HCT116 (cell line): ENCODE data around the gene PDE10A. TPM values are rescaled to one million over a fixed set of nuclear protein-coding genes. Genes with fewer than 3 reads are reported as not detected.

Experiments
- ATAC-seq: fragments of 200-7000 bp; cut with Tn5 transposase; 2 replicates; pipeline ENCODE4 v1.9.1; 2020; ENCODE audit warnings: mild to moderate bottlenecking, moderate library complexity
- BruUV-seq: library from RNA; stranded (reverse); fragments of 400-500 nt; replicated peaks from 2 replicates; lab custom pipeline; 2021; lab: Mats Ljungman, UMichigan
- CTCF ChIA-PET: fragments of 300-600 bp; sonication (Branson Sonifier 250); formaldehyde crosslinking; loops from one replicate; lab custom pipeline; 2021; ENCODE audit warnings: antibody characterized with exemption; lab: Charles Lee
- POLR2A ChIA-PET: fragments of 300-600, 350-600 bp; sonication (Branson Sonifier 250); formaldehyde crosslinking; loops from one replicate; lab custom pipeline; 2021; ENCODE audit warnings: antibody characterized with exemption; lab: Charles Lee
- RAD21 ChIA-PET, 2 experiments: fragments of 300-600 bp; sonication (Branson Sonifier 250); formaldehyde crosslinking; loops; one replicate each; lab custom pipeline; 2023; ENCODE audit warnings: low total read pairs in 2 of 2; ENCODE audit not compliant: uncharacterized antibody in 2 of 2, unreplicated experiment in 2 of 2, low non-redundant PET in 1 of 2; lab: Charles Lee
- DNase-seq: peaks from one replicate; pipeline ENCODE4 v3.0.0-alpha.2; 2010; ENCODE audit warnings: low read depth, low spot score
- H2AFZ ChIP-seq: fragments of 200-600 bp; shearing (Covaris generic), sonication (generic); 2 replicates; pipeline ENCODE4 v1.6.1; 2017; ENCODE audit warnings: low read depth, mixed run types, mixed read lengths, antibody characterized with exemption, low read length; ENCODE audit not compliant: poor library complexity, severe bottlenecking
- H3K27ac ChIP-seq: 2 replicates; pipeline ENCODE4 v1.5.1; 2012; ENCODE audit warnings: low read depth, low read length
- H3K27me3 ChIP-seq: fragments of 200-600 bp; sonication (generic); 2 replicates; pipeline ENCODE4 v1.6.1; 2016; ENCODE audit warnings: mixed run types, low read length, mixed read lengths; ENCODE audit not compliant: insufficient read depth
- H3K36me3 ChIP-seq, 2 experiments: fragments of 200-500 bp in 1 of 2; fragments of 200-600 bp in 1 of 2; sonication (Bioruptor generic) in 1 of 2; sonication (generic) in 1 of 2; 2 replicates each; pipeline versions ENCODE4 v1.5.1 to v1.6.1; 2014 to 2016; ENCODE audit warnings: low read length in 2 of 2, inconsistent platforms in 1 of 2, mixed read lengths in 1 of 2, mixed run types in 1 of 2; ENCODE audit not compliant: insufficient read depth in 2 of 2, control insufficient read depth in 1 of 2
- H3K4me1 ChIP-seq, 2 experiments: fragments of 200-600 bp in 1 of 2; sonication (generic) in 1 of 2; 2 replicates each; pipeline versions ENCODE4 v1.5.1 to v1.6.1; 2012 to 2017; ENCODE audit warnings: low read length in 2 of 2, inconsistent platforms in 1 of 2, mild to moderate bottlenecking in 1 of 2, mixed read lengths in 1 of 2, mixed run types in 1 of 2, moderate library complexity in 1 of 2; ENCODE audit not compliant: insufficient read depth in 2 of 2, control insufficient read depth in 1 of 2
- H3K4me2 ChIP-seq: fragments of 200-600 bp; sonication (generic); 2 replicates; pipeline ENCODE4 v1.6.1; 2017; ENCODE audit warnings: mixed run types, low read length, mixed read lengths
- H3K4me3 ChIP-seq, 2 experiments: fragments of 200-600 bp in 1 of 2; sonication (generic) in 1 of 2; replicated peaks in 1 of 2; 2 replicates each; pipeline ENCODE4 v1.5.1; 2011 to 2016; ENCODE audit warnings: low read length in 2 of 2, control low read depth in 1 of 2, low read depth in 1 of 2, mild to moderate bottlenecking in 1 of 2, mixed read lengths in 1 of 2, mixed run types in 1 of 2
- H3K79me2 ChIP-seq: fragments of 200-600 bp; sonication (generic); 2 replicates; pipeline ENCODE4 v1.6.1; 2017; ENCODE audit warnings: mild to moderate bottlenecking, mixed run types, low read length, moderate library complexity, mixed read lengths; ENCODE audit not compliant: insufficient read depth
- H3K9ac ChIP-seq: fragments of 200-600 bp; sonication (generic); 2 replicates; pipeline ENCODE4 v1.6.1; 2016; ENCODE audit warnings: low read length, mixed read lengths
- H3K9me2 ChIP-seq: fragments of 200-600 bp; sonication (generic), shearing (Covaris generic); 2 replicates; pipeline ENCODE4 v1.6.1; 2017; ENCODE audit warnings: mixed run types, mild to moderate bottlenecking, moderate library complexity; ENCODE audit not compliant: insufficient read depth
- H3K9me3 ChIP-seq, 2 experiments: fragments of 200-500 bp in 1 of 2; fragments of 200-600 bp in 1 of 2; sonication (Bioruptor generic) in 1 of 2; sonication (generic) in 1 of 2; 2 replicates each; pipeline ENCODE4 v1.6.1; 2014 to 2017; ENCODE audit warnings: low read length in 2 of 2, mixed read lengths in 2 of 2, inconsistent platforms in 1 of 2, low read depth in 1 of 2, mild to moderate bottlenecking in 1 of 2, mixed run types in 1 of 2, moderate library complexity in 1 of 2; ENCODE audit not compliant: control insufficient read depth in 1 of 2, insufficient read depth in 1 of 2
- H4K20me1 ChIP-seq: fragments of 200-600 bp; sonication (generic), shearing (Covaris generic); 2 replicates; pipeline ENCODE4 v1.6.1; 2017; ENCODE audit warnings: mixed run types, mild to moderate bottlenecking, moderate library complexity; ENCODE audit not compliant: insufficient read depth
- CBX3 ChIP-seq: IDR thresholded peaks from 2 replicates; pipeline ENCODE4 v1.6.1; 2012; ENCODE audit warnings: low read depth
- CEBPB ChIP-seq: IDR thresholded peaks from 2 replicates; pipeline ENCODE4 v1.6.1; 2012; ENCODE audit warnings: low read depth
- EGR1 ChIP-seq: IDR thresholded peaks from 2 replicates; pipeline ENCODE4 v1.6.1; 2012; ENCODE audit warnings: low read depth
- EZH2phosphoT487 ChIP-seq: fragments of 200-600 bp; IDR thresholded peaks from 2 replicates; pipeline ENCODE4 v1.6.1; 2018; ENCODE audit warnings: antibody characterized with exemption, borderline replicate concordance
- JUND ChIP-seq: IDR thresholded peaks from 2 replicates; pipeline ENCODE4 v1.6.1; 2012
- POLR2A ChIP-seq: IDR thresholded peaks from 2 replicates; pipeline ENCODE4 v1.7.0; 2011; ENCODE audit warnings: borderline replicate concordance; ENCODE audit not compliant: insufficient read depth, insufficient read length; ENCODE audit errors: extremely low read depth
- POLR2AphosphoS5 ChIP-seq: IDR thresholded peaks from 2 replicates; pipeline ENCODE4 v1.6.1; 2011; ENCODE audit warnings: mild to moderate bottlenecking, low read depth, low read length, moderate library complexity
- REST ChIP-seq: IDR thresholded peaks from 2 replicates; pipeline ENCODE4 v1.6.1; 2012; ENCODE audit warnings: low read depth
- SP1 ChIP-seq: IDR thresholded peaks from 2 replicates; pipeline ENCODE4 v1.6.1; 2012; ENCODE audit warnings: low read depth
- YY1 ChIP-seq: IDR thresholded peaks from 2 replicates; pipeline ENCODE4 v1.6.1; 2011; ENCODE audit warnings: low read length, low read depth, moderate library complexity, mild to moderate bottlenecking; ENCODE audit not compliant: insufficient replicate concordance; ENCODE audit errors: extremely low read depth
- ZNF274 ChIP-seq: fragments of 200-500 bp; sonication (Bioruptor generic); IDR thresholded peaks from 2 replicates; pipeline ENCODE4 v1.6.1; 2014; ENCODE audit warnings: mild to moderate bottlenecking, low read depth, low read length, inconsistent platforms
- intact Hi-C: fragments of 100-400 bp; cut with micrococcal nuclease; formaldehyde crosslinking; loops from 2 replicates; pipeline ENCODE4 v1.10.0; 2022
- total RNA-seq: library from RNA; stranded (reverse); gene quantifications from one replicate; pipeline ENCODE4 v1.2.1, GENCODE V29; 2021; ENCODE audit not compliant: unreplicated experiment

The PDE10A gene
- total RNA-seq, 1 experiment from 2014 or later, result 0.37 TPM

DNA sequence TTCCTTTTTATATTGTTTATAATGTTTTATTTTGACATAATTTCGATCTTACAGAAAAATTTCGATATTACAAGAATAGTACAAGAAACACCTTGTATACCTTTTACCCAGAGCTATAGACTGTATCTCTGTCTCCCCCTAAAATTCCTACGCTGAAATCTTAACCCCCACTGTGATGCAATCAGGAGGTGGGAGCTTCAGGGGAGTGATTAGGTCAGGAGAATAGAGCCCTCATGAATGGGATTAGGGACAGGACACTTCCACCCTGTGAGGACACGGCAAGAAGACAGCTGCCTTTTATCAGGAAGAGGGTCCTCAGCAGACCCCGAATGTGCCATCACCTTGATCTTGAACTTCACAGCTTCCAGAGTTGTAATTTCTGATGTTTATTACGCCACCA lies 204.9 kb downstream of the PDE10A start (continued):
- TF ChIP-seq POLR2AphosphoS5 (no peak), REST (no peak), EZH2phosphoT487 (no peak)

GRCh38 chr6:165456286-165456685 lies 206.8 kb downstream of the PDE10A start:
- POLR2A ChIA-PET, result no interaction called here
- Histone ChIP-seq H3K4me2 (no peak overlapping the region), H2AFZ (no peak overlapping the region), H3K9me2 (no peaks in the 10 kb centered on the region), H4K20me1 (no peaks in the 10 kb centered on the region), H3K4me3 (no peak overlapping the region), H3K27ac (no peak overlapping the region), H3K9ac (no peak overlapping the region), H3K4me1 (no peaks in the 10 kb centered on the region), H3K27me3 (no peaks in the 10 kb centered on the region), H3K79me2 (no peaks in the 10 kb centered on the region), H3K36me3 (no peaks in the 10 kb centered on the region), H3K9me3 (no peaks in the 10 kb centered on the region; a peak in 1 of 4 replicates)
- RAD21 ChIA-PET, result no interaction called here
- intact Hi-C loops, result no loop called here
- TF ChIP-seq CBX3 (no peak), SP1 (no peak), YY1 (no peak), EGR1 (no peak), EZH2phosphoT487 (no peak), POLR2A (no peak), ZNF274 (no peak), JUND (no peak), CEBPB (no peak), POLR2AphosphoS5 (no peak)
- DNase-seq (no peak), ATAC-seq (no peak)
- BruUV-seq, result no TSS peak
- CTCF ChIA-PET, result interaction anchor here (0.9 kb wide), 1 partner anchor 16 kb away, joined by 4 read pairs; no protein-coding TSS in a partner anchor
